Measurements from ENCODE around the gene HORMAD2.

- TF ChIP-seq, protein P1, sequence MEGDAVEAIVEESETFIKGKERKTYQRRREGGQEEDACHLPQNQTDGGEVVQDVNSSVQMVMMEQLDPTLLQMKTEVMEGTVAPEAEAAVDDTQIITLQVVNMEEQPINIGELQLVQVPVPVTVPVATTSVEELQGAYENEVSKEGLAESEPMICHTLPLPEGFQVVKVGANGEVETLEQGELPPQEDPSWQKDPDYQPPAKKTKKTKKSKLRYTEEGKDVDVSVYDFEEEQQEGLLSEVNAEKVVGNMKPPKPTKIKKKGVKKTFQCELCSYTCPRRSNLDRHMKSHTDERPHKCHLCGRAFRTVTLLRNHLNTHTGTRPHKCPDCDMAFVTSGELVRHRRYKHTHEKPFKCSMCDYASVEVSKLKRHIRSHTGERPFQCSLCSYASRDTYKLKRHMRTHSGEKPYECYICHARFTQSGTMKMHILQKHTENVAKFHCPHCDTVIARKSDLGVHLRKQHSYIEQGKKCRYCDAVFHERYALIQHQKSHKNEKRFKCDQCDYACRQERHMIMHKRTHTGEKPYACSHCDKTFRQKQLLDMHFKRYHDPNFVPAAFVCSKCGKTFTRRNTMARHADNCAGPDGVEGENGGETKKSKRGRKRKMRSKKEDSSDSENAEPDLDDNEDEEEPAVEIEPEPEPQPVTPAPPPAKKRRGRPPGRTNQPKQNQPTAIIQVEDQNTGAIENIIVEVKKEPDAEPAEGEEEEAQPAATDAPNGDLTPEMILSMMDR (IDR thresholded peaks at IDR 0.05) = no peak
- TF ChIP-seq POLR2A (IDR thresholded peaks at IDR 0.05) (no peak), EP300 (IDR thresholded peaks at IDR 0.05) (no peak)
Observed at GRCh38 chr22:30077279-30077880, 2.9 kb upstream of the HORMAD2 start.

All from tibial nerve (tissue), 4 donors.